ENCODE data around the gene SBK2. TPM values are rescaled to one million over a fixed set of nuclear protein-coding genes. Genes with fewer than 3 reads are reported as not detected.

Gene SBK2
- total and polyA plus RNA-seq, 9 of the 15 experiments (the other 6 are each of a cell fraction or from before 2014, with no cell fraction given), result not detected

GRCh38 chr19:55535965-55536350 is 975 bp downstream of the SBK2 start (continued):
- TF ChIP-seq E2F6 (IDR thresholded peaks at IDR 0.05; ENCODE audit: borderline replicate concordance in 1 of 2, extremely low read depth in 1 of 2, insufficient read depth in 1 of 2, insufficient read length in 1 of 2, low read depth in 1 of 2, low read length in 1 of 2, poor library complexity in 1 of 2, severe bottlenecking in 1 of 2), result no peak
- no peak for TF ChIP-seq SMC3 (conservative IDR thresholded peaks at IDR 0.05; ENCODE audit: insufficient read depth, low read depth, low read length)
- no peak for TF ChIP-seq SUPT5H (IDR thresholded peaks at IDR 0.05)
- no peak for TF ChIP-seq SREBF1 (IDR thresholded peaks at IDR 0.05; ENCODE audit: borderline replicate concordance, low read depth, low read length)
- no peak for TF ChIP-seq NBN (IDR thresholded peaks at IDR 0.05; ENCODE audit: low read depth)
- TF ChIP-seq NR2F6 (CRISPR knock-in tag; IDR thresholded peaks at IDR 0.05), result no peak
- TF ChIP-seq RAD21 (CRISPR knock-in tag; conservative IDR thresholded peaks at IDR 0.05 in 1 of 2, IDR thresholded peaks at IDR 0.05 in 1 of 2), result no peak
- TF ChIP-seq MLX (CRISPR knock-in tag; conservative IDR thresholded peaks at IDR 0.05), result no peak
- TF ChIP-seq HNRNPK (IDR thresholded peaks at IDR 0.05; ENCODE audit: low read depth, low read length, poor library complexity, severe bottlenecking), result no peak
- TF ChIP-seq ZFP1 (CRISPR knock-in tag; IDR thresholded peaks at IDR 0.05), result no peak
- no peak for TF ChIP-seq ZNF445 (CRISPR knock-in tag; IDR thresholded peaks at IDR 0.05; ENCODE audit: low read depth)
